K562 (cell line): Measurements from ENCODE around the gene INPP5D. TPM values are rescaled to one million over a fixed set of nuclear protein-coding genes. Genes with fewer than 3 reads are reported as not detected.

ENCODE experiments used
- ATAC-seq: fragments of 200-7000 bp; cut with Tn5 transposase; 3 replicates; pipeline ENCODE4 v1.9.1; 2020; ENCODE audit warnings: moderate library complexity
- BruUV-seq: library from RNA; stranded (reverse); fragments of 400-500 nt; replicated peaks from 2 replicates; lab custom pipeline; 2021; lab: Mats Ljungman, UMichigan
- CTCF ChIA-PET: fragments of 300-600 bp; formaldehyde crosslinking; extraction: SDS; loops from one replicate; lab custom pipeline; 2021; ENCODE audit warnings: low intra/inter-chr PET ratio; lab: Yijun Ruan, JAX
- POLR2A ChIA-PET: fragments of 300-600, 350-650 bp; sonication (Branson Sonifier 250); formaldehyde crosslinking; extraction: SDS; loops from one replicate; lab custom pipeline; 2021; ENCODE audit warnings: antibody characterized with exemption, inconsistent platforms; lab: Yijun Ruan, JAX
- DNase-seq, 4 experiments: peaks; one replicate each; pipeline versions ENCODE4 v3.0.0 to v3.0.0-alpha.2; 2011 to 2018; ENCODE audit warnings: low spot score in 3 of 4, mixed read lengths in 3 of 4; ENCODE audit errors: extremely low read depth in 1 of 4
- FAIRE-seq: peaks from 2 replicates; lab custom pipeline; 2011; peaks lifted over from hg19 to GRCh38; lab: Jason Lieb, UNC
- H2AFZ ChIP-seq: 2 replicates; pipeline ENCODE4 v1.6.0; 2011; ENCODE audit warnings: low read depth, low read length, control low read depth, inconsistent platforms
- H3K27ac ChIP-seq: fragments of 200-600 bp; 3 replicates; pipeline ENCODE4 v1.8.0; 2011; ENCODE audit warnings: low read depth, mild to moderate bottlenecking, control low read depth, inconsistent platforms, low read length, moderate library complexity, mixed read lengths; ENCODE audit errors: extremely low read depth
- H3K27me3 ChIP-seq, 2 experiments: fragments of 300-600 bp in 1 of 2; 2 replicates in 1 of 2; 3 replicates in 1 of 2; pipeline versions ENCODE4 v1.6.0 to v1.8.0; 2011; ENCODE audit warnings: inconsistent platforms in 2 of 2, low read length in 2 of 2, mild to moderate bottlenecking in 1 of 2, mixed read lengths in 1 of 2, moderate library complexity in 1 of 2; ENCODE audit not compliant: control insufficient read depth in 2 of 2, insufficient read depth in 2 of 2
- H3K36me3 ChIP-seq: fragments of 300-600 bp; 3 replicates; pipeline ENCODE4 v1.8.0; 2011; ENCODE audit warnings: mild to moderate bottlenecking, low read length, inconsistent platforms; ENCODE audit not compliant: control insufficient read depth, insufficient read depth
- H3K4me1 ChIP-seq, 2 experiments: fragments of 200-600 bp in 1 of 2; replicated peaks in 1 of 2; 2 replicates in 1 of 2; 3 replicates in 1 of 2; pipeline versions ENCODE4 v1.5.1 to v1.8.0; 2011; ENCODE audit warnings: inconsistent platforms in 2 of 2, low read length in 2 of 2, mild to moderate bottlenecking in 1 of 2, mixed read lengths in 1 of 2, moderate library complexity in 1 of 2; ENCODE audit not compliant: control insufficient read depth in 2 of 2, insufficient read depth in 2 of 2
- H3K4me2 ChIP-seq: 2 replicates; pipeline ENCODE4 v1.6.1; 2011; ENCODE audit warnings: low read length, control low read depth, inconsistent platforms, mixed read lengths; ENCODE audit not compliant: insufficient read depth
- H3K4me3 ChIP-seq: fragments of 200-600 bp; sonication (generic), shearing (Covaris generic); 2 replicates; pipeline ENCODE4 v1.5.1; 2016; ENCODE audit warnings: control low read depth, inconsistent platforms
- H3K79me2 ChIP-seq: fragments of 200-600 bp; 3 replicates; pipeline ENCODE4 v1.8.0; 2011; ENCODE audit warnings: low read length, inconsistent platforms; ENCODE audit not compliant: control insufficient read depth, insufficient read depth
- H3K9ac ChIP-seq, 2 experiments: 2 replicates each; pipeline versions ENCODE4 v1.6.0 to v1.6.1; 2011; ENCODE audit warnings: low read depth in 2 of 2, low read length in 2 of 2, control low read depth in 1 of 2, inconsistent platforms in 1 of 2, mild to moderate bottlenecking in 1 of 2, mixed read lengths in 1 of 2; ENCODE audit not compliant: insufficient read depth in 1 of 2
- H3K9me1 ChIP-seq: one replicate; pipeline ENCODE4 v1.6.0; 2011; ENCODE audit warnings: inconsistent platforms, mild to moderate bottlenecking, low read length, moderate library complexity; ENCODE audit not compliant: control insufficient read depth, insufficient read depth
- H3K9me3 ChIP-seq: replicated peaks from 2 replicates; pipeline ENCODE4 v1.5.1; 2011; ENCODE audit warnings: low read depth, low read length, inconsistent platforms; ENCODE audit not compliant: control insufficient read depth, insufficient read depth
- H4K20me1 ChIP-seq: replicated peaks from 2 replicates; pipeline ENCODE4 v1.6.1; 2011; ENCODE audit warnings: low read length, inconsistent platforms, mixed read lengths; ENCODE audit not compliant: control insufficient read depth, insufficient read depth
- GABPB2 ChIP-seq: fragments of 250-450 bp; sonication (Bioruptor Pico); conservative IDR thresholded peaks from 2 replicates; pipeline ENCODE4 v1.5.1; 2021; ENCODE audit warnings: mild to moderate bottlenecking
- HDAC2 ChIP-seq: fragments of 450-650 bp; IDR thresholded peaks from 2 replicates; pipeline ENCODE4 v1.6.1; 2016; ENCODE audit warnings: mild to moderate bottlenecking
- JUND ChIP-seq, 2 experiments: IDR thresholded peaks; 2 replicates in 1 of 2; 3 replicates in 1 of 2; pipeline ENCODE4 v1.6.1; 2011; ENCODE audit warnings: borderline replicate concordance in 2 of 2, low read depth in 2 of 2, low read length in 2 of 2, improper control_type of control experiment in 1 of 2, missing biosample characterization in 1 of 2, missing genetic modification characterization in 1 of 2, missing genetic modification reagents in 1 of 2
- NFIX ChIP-seq: fragments of 250-450 bp; sonication (Bioruptor Pico); IDR thresholded peaks from 2 replicates; pipeline ENCODE4 v1.4.0; 2020; ENCODE audit warnings: low read depth, mild to moderate bottlenecking, moderate library complexity
- STAG1 ChIP-seq: sonication (generic); formaldehyde crosslinking; IDR thresholded peaks from 2 replicates; pipeline ENCODE4 v1.5.0; 2020; ENCODE audit warnings: missing genetic modification reagents, borderline replicate concordance
- ZNF830 ChIP-seq: fragments of 250-450 bp; sonication (Bioruptor Pico); IDR thresholded peaks from 2 replicates; pipeline ENCODE4 v1.5.0; 2021; ENCODE audit warnings: mild to moderate bottlenecking
- whole genome bisulfite sequencing: fragments of 100-300 bp; shearing (Covaris generic); methylation state at CpG from one replicate; pipeline ENCODE4 v1.1.6; 2016; ENCODE audit warnings: low coverage, mixed read lengths; ENCODE audit not compliant: insufficient coverage; ENCODE audit errors: missing lambda C conversion rate; 5-methylcytosine and 5-hydroxymethylcytosine counted together
- in situ Hi-C: fragments of 300-500 bp; cut with MboI; formaldehyde crosslinking; loops from 4 replicates; pipeline ENCODE4 v1.15.0; 2018; ENCODE audit warnings: inconsistent platforms, mixed read lengths
- intact Hi-C: fragments of 100-400 bp; cut with micrococcal nuclease; formaldehyde crosslinking; loops from 2 replicates; pipeline ENCODE4 v1.14.2; 2022
- polyA plus RNA-seq, 8 experiments: library from polyadenylated mRNA; depleted of rRNA in 4 of 8; stranded (reverse) in 5 of 8; unstranded in 3 of 8; fragments of >200 nt; fragmentation: Nextera tagmentation in 2 of 8; fragmentation: Illumina TruSeq in 1 of 8; extraction: Ambion mirVana in 2 of 8; extraction: Trizol in 1 of 8; gene quantifications; 2 replicates each; pipeline versions ENCODE4 v1.2.1 to v1.2.3, GENCODE V29; 2011 to 2014; ENCODE audit warnings: inconsistent platforms in 1 of 8, missing spikeins in 1 of 8
- total RNA-seq, 7 experiments: library from RNA; depleted of rRNA in 6 of 7; stranded (reverse); fragments of >200 nt in 6 of 7; fragmentation: Illumina TruSeq in 2 of 7; extraction: Trizol in 2 of 7; gene quantifications; 2 replicates each; pipeline versions ENCODE4 v1.2.1 to v1.2.3, GENCODE V29; 2011 to 2021; ENCODE audit warnings: low replicate concordance in 1 of 7
- TF ChIP-seq, protein P1 (sequence below): fragments of 250-450 bp; sonication (Bioruptor Pico); IDR thresholded peaks from 2 replicates; pipeline ENCODE4 v1.5.0; 2021; ENCODE audit warnings: mild to moderate bottlenecking, moderate library complexity
- TF ChIP-seq, protein P2 (sequence below): sonication (generic); formaldehyde crosslinking; IDR thresholded peaks from 2 replicates; pipeline ENCODE4 v1.9.0; 2022; ENCODE audit warnings: mild to moderate bottlenecking, missing genetic modification reagents

INPP5D gene
- total and polyA plus RNA-seq, 9 of the 15 experiments (the other 6 are each of a cell fraction or from before 2014, with no cell fraction given), result 0.55 to 6.2 (median 2.2) TPM

DNA sequence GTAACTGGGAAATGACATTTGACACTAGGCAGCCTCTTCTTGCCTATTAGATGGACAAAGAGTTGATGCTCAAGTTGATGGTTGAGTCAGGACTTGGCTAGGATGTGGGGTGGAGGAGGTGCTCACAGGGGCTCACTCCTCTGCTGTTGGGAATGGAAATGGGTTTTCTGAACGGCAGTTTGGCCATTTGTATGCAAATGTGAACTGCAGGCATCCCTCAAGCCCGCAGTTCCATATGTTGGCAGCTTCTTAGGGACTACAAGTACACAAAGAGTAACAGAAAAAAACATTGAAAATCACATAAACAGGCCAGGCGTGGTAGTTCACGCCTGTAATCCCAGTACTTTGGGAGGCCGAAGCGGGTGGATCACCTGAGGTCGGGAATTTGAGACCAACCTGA lies 80.8 kb downstream of the INPP5D start (continued):
- TF ChIP-seq HDAC2, result no peak
- TF ChIP-seq GABPB2 (CRISPR knock-in tag), result no peak
- TF ChIP-seq JUND (IDR thresholded peaks at IDR 0.05; ENCODE audit: borderline replicate concordance, low read depth, low read length), result no peak
- TF ChIP-seq JUND (tag; IDR thresholded peaks at IDR 0.05; ENCODE audit: borderline replicate concordance, low read depth, low read length), result no peak

- Histone ChIP-seq H3K4me1 (peaks cover 0 to 8% of the 10 kb centered on the region in 2 experiments; a peak in 4 of 5 replicates), H3K27me3 (peaks cover 0 to 5% of the 10 kb centered on the region in 2 experiments; a peak in 1 of 5 replicates), H4K20me1 (no peaks in the 10 kb centered on the region), H3K9me1 (no peaks in the 10 kb centered on the region), H3K9me3 (no peaks in the 10 kb centered on the region), H3K9ac (no peak overlapping the region), H3K79me2 (no peaks in the 10 kb centered on the region), H2AFZ (peak overlapping the region; percentile 69), H3K27ac (no peak overlapping the region), H3K4me3 (no peak overlapping the region), H3K36me3 (no peaks in the 10 kb centered on the region), H3K4me2 (no peak overlapping the region)
- intact Hi-C loops (no loop called here), in situ Hi-C loops (no loop called here)
- ChIA-PET CTCF (no interaction called here), POLR2A (interaction anchor here (1.1 kb wide), 1 partner anchor 17 kb away, joined by 3 read pairs; no protein-coding TSS in a partner anchor)
- TF ChIP-seq ZNF830 (CRISPR knock-in tag) (no peak), NFIX (CRISPR knock-in tag) (no peak), STAG1 (CRISPR knock-in tag) (no peak)
- TF ChIP-seq, protein P1, sequence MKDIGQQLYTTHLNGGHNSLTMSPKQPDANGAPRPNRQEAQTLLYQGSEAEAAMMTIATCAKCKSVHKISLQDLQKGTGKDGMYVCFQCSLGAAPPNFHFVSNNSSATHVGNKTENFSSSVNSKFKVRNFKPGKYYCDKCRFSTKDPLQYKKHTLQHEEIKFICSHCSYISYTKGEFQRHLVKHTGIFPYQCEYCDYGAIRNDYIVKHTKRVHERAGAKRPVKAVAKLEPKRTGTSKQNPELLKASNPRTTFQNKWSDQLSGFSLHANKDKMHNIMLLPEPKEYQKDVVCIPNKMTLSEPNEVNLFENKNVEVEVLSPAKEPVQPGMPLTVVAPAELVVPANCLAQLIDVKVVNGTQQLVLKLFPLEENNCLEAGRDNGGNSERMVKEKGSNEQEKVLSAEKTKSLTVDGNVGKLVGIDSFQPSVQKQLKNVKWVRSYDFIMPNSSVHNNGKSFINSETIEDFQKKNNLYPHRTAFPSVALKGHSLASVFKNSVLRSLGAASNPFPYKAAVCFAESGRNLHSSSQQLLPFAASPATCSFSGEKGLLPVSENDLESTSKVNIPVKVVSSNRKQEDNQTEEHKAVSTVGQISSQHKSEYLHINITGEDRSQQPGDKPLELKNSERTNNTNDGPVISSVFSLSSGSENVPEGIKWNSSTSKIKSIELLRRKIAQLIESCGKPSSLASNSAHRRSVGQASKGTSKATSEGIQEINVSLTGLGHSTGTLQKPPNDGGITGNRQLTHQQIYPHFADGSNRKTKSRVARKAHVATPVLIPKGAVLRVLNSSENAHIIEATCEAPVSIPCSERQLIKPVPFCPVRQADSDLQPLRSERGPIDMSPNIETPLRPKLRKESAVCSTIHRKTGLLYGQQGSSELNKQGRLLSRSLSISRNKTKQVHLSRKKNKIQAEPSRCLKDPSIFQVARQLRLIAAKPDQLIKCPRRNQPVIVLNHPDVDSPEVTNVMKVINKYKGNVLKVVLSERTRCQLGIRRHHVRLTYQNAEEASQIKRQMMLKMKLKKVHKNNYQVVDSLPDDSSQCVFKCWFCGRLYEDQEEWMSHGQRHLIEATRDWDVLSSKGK (CRISPR knock-in tag), result no peak
- TF ChIP-seq, protein P2, sequence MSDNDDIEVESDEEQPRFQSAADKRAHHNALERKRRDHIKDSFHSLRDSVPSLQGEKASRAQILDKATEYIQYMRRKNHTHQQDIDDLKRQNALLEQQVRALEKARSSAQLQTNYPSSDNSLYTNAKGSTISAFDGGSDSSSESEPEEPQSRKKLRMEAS, result no peak
- 16% methylated on average over 4 of the region's 4 CpGs for WGBS
- ATAC-seq, result peak; percentile 43; the same call in 1 of the 3 replicates
- no TSS peak for BruUV-seq
- FAIRE-seq, result no peak
- no peak for DNase-seq
These were observed 81.8 kb downstream of the INPP5D start for GRCh38 chr2:233141901-233142300.
